Smooth muscle cell (in vitro differentiated cells): Measurements from ENCODE around the gene DNPEP. TPM values are rescaled to one million over a fixed set of nuclear protein-coding genes. Genes with fewer than 3 reads are reported as not detected.
A peak's percentile ranks its signal among the peaks of the same experiment; 100 is the strongest.

Experiments
- DNase-seq: peaks from one replicate; lab custom pipeline; 2025; ENCODE audit not compliant: unreplicated experiment; lab: John Stamatoyannopoulos, UW
- H2AFZ ChIP-seq: fragments of 200-600 bp; sonication (generic); 2 replicates; pipeline ENCODE4 v1.6.0; 2016; ENCODE audit warnings: antibody characterized with exemption, low read depth, mild to moderate bottlenecking
- H3F3A ChIP-seq: fragments of 200-600 bp; sonication (generic); 2 replicates; pipeline ENCODE4 v1.6.0; 2017; ENCODE audit warnings: antibody characterized with exemption, low read depth
- H3K27ac ChIP-seq: fragments of 200-600 bp; sonication (generic); 2 replicates; pipeline ENCODE4 v1.5.1; 2016; ENCODE audit warnings: low read depth, mild to moderate bottlenecking
- H3K27me3 ChIP-seq: fragments of 200-600 bp; sonication (generic); 2 replicates; pipeline ENCODE4 v1.6.1; 2016; ENCODE audit warnings: low read depth, mild to moderate bottlenecking
- H3K36me3 ChIP-seq: fragments of 200-600 bp; sonication (generic); 2 replicates; pipeline ENCODE4 v1.5.1; 2016; ENCODE audit warnings: low read depth
- H3K4me1 ChIP-seq: fragments of 200-600 bp; sonication (generic); 2 replicates; pipeline ENCODE4 v1.5.1; 2016; ENCODE audit warnings: low read depth
- H3K4me2 ChIP-seq: fragments of 200-600 bp; sonication (generic); 2 replicates; pipeline ENCODE4 v1.6.0; 2016; ENCODE audit warnings: mild to moderate bottlenecking
- H3K4me3 ChIP-seq: fragments of 200-600 bp; sonication (generic); 2 replicates; pipeline ENCODE4 v1.5.1; 2016; ENCODE audit warnings: mild to moderate bottlenecking
- H3K79me2 ChIP-seq: fragments of 200-600 bp; sonication (generic); 2 replicates; pipeline ENCODE4 v1.6.0; 2016; ENCODE audit warnings: low read depth, mild to moderate bottlenecking
- H3K9ac ChIP-seq: fragments of 200-600 bp; sonication (generic); 2 replicates; pipeline ENCODE4 v1.6.0; 2016; ENCODE audit warnings: low read depth
- H3K9me3 ChIP-seq: fragments of 200-600 bp; sonication (generic); replicated peaks from 2 replicates; pipeline ENCODE4 v1.5.1; 2016; ENCODE audit warnings: low read depth
- H4K20me1 ChIP-seq: fragments of 200-600 bp; sonication (generic); 2 replicates; pipeline ENCODE4 v1.6.0; 2016; ENCODE audit warnings: low read depth
- CTCF ChIP-seq: fragments of 200-600 bp; sonication (generic); IDR thresholded peaks from 2 replicates; pipeline ENCODE4 v1.5.1; 2017; ENCODE audit warnings: borderline replicate concordance, mild to moderate bottlenecking, antibody characterized with exemption; ENCODE audit not compliant: insufficient read depth, poor library complexity, severe bottlenecking
- WGBS: methylation state at CpG from one replicate; pipeline ENCODE4 v1.1.7; 2016; ENCODE audit warnings: low lambda C conversion rate; 5-methylcytosine and 5-hydroxymethylcytosine counted together
- polyA plus RNA-seq: library from polyadenylated mRNA; unstranded; fragments of >200 nt; fragmentation: Nextera tagmentation; extraction: Ambion mirVana; gene quantifications from 2 replicates; pipeline ENCODE4 v1.2.1, GENCODE V29; 2016
- total RNA-seq: library from RNA; depleted of rRNA; stranded (reverse); fragments of >200 nt; gene quantifications from 2 replicates; pipeline ENCODE4 v1.2.3, GENCODE V29; 2014

DNPEP gene
- 24.9 and 137 TPM in 2 replicates for total RNA-seq
- 48.1 and 61.8 TPM in 2 replicates for polyA plus RNA-seq

- Histone ChIP-seq H3K9me3 (no peaks in the 10 kb centered on the region), H4K20me1 (no peaks in the 10 kb centered on the region), H3K36me3 (no peaks in the 10 kb centered on the region), H3K4me1 (peaks cover 4% of the 10 kb centered on the region), H2AFZ (peak within 1 kb of the TSS; percentile 95), H3K9ac (peak within 1 kb of the TSS; percentile 85), H3K79me2 (no peaks in the 10 kb centered on the region), H3K27me3 (no peaks in the 10 kb centered on the region), H3F3A (no peaks in the 10 kb centered on the region), H3K4me2 (peak within 1 kb of the TSS; percentile 99), H3K4me3 (peak within 1 kb of the TSS; percentile 87), H3K27ac (peak within 1 kb of the TSS; percentile 76)
- TF ChIP-seq CTCF, result no peak
- peak; percentile 100 for DNase-seq
- WGBS, result under 1% methylated on average over 28 of the region's 76 CpGs
These were observed at the start of gene DNPEP for GRCh38 chr2:219387306-219388120. Gene DNPEP (minus strand): TSS chr2:219387912. CDS start chr2:219387794, 118 bp downstream.

DNA sequence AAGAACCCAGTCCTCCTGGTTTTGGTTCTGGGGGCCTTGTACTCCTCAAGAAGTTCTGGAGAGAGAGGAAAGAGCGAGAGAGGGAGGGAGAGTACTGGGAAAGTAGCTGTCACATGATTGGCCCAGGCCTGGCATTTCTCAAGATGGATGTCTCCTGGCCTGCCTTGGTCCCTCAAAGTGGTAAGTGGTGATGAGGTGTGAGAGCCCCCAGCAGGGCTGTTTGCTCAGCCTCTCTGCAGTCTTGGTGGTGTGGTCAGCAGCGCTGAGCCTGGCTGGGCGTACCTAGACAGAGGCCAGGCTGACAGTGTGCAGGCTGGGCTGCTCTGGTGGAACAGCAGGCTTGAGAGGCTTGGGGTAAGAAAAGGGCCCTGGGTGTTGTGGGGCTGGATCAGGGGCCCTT, 49.4 kb upstream of the DNPEP start:
- TF ChIP-seq CTCF, result no peak
- no peak overlapping the region for H3K9ac ChIP-seq
- H3K27ac ChIP-seq, result no peak overlapping the region
- WGBS, result 74% methylated on average over 3 of the region's 3 CpGs
- H2AFZ ChIP-seq, result no peak overlapping the region
- DNase-seq, result no peak
- peaks cover 15% of the 10 kb centered on the region for H3K4me1 ChIP-seq
- no peaks in the 10 kb centered on the region for H3K79me2 ChIP-seq
- H3K36me3 ChIP-seq, result no peaks in the 10 kb centered on the region
- no peak overlapping the region for H3K4me2 ChIP-seq
- peaks cover 9% of the 10 kb centered on the region for H3F3A ChIP-seq
- H3K27me3 ChIP-seq, result peaks cover 12% of the 10 kb centered on the region
- H4K20me1 ChIP-seq, result no peaks in the 10 kb centered on the region
- no peaks in the 10 kb centered on the region for H3K9me3 ChIP-seq
- H3K4me3 ChIP-seq, result no peak overlapping the region

DNA sequence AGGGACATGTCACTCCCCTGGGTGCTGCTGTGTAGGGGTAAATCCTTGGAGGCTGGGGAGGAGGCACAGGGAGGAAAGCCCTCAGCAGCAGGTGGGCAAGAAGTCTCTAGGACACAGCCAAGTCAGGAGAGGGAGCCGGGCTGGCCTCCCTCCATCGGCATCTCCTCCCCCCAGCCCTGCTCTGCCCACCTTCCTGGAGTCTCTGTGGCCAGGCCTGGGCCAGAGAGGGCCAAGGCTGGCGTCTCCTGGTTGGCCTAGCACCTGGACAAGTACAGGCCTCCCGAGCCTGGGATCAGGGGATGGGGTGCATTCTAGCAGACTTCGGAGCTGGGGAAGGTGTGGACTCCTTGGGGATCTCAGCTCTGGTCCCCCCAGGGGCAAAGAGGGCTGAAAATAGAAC, 48.8 kb upstream of the DNPEP start:
- 97% methylated on average over 5 of the region's 5 CpGs for WGBS
- no peak for TF ChIP-seq CTCF
- DNase-seq, result no peak
- H3K36me3 ChIP-seq, result no peaks in the 10 kb centered on the region
- no peak overlapping the region for H3K27ac ChIP-seq
- no peak overlapping the region for H3K4me2 ChIP-seq
- H2AFZ ChIP-seq, result no peak overlapping the region
- H3F3A ChIP-seq, result peaks cover 9% of the 10 kb centered on the region
- H3K9me3 ChIP-seq, result no peaks in the 10 kb centered on the region
- H3K4me3 ChIP-seq, result no peak overlapping the region
- H3K9ac ChIP-seq, result no peak overlapping the region
- H3K27me3 ChIP-seq, result peaks cover 12% of the 10 kb centered on the region
- peaks cover 14% of the 10 kb centered on the region for H3K4me1 ChIP-seq
- no peaks in the 10 kb centered on the region for H3K79me2 ChIP-seq
- H4K20me1 ChIP-seq, result no peaks in the 10 kb centered on the region

GRCh38 chr2:219435701-219436100, 48.0 kb upstream of the DNPEP start:
- Histone ChIP-seq H3K4me2 (no peak overlapping the region), H3K4me3 (no peak overlapping the region), H3K27ac (no peak overlapping the region), H3K4me1 (peaks cover 11% of the 10 kb centered on the region), H3K27me3 (peaks cover 12% of the 10 kb centered on the region), H3K36me3 (no peaks in the 10 kb centered on the region), H3K79me2 (no peaks in the 10 kb centered on the region), H3K9ac (no peak overlapping the region), H3K9me3 (no peaks in the 10 kb centered on the region), H4K20me1 (no peaks in the 10 kb centered on the region), H3F3A (peaks cover 9% of the 10 kb centered on the region), H2AFZ (no peak overlapping the region)
- WGBS, result 94% methylated on average over 6 of the region's 6 CpGs
- no peak for TF ChIP-seq CTCF
- no peak for DNase-seq
